ENCODE data around the gene KCNMA1.

DNA sequence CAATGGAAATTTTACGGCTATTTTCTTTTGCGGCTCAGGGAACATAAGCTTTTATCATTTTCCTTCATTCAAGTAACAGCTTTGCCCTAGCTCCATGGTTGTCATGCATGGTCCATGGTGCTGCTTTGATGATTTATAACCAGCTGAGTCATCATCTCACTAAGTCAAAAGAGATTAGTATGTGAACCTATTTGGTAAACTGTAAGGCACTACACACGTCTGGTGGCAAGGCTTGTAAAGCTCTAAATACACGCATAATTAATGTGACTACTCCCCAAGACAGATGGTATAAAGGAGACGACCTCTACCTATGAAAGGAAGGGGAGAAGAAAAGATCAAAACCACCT lies 340.2 kb downstream of the KCNMA1 start:
- TF ChIP-seq EZH2 (IDR thresholded peaks at IDR 0.05; ENCODE audit: borderline replicate concordance, control insufficient read depth, low read depth, low read length) (no peak), SIX5 (IDR thresholded peaks at IDR 0.05; ENCODE audit: low read depth, low read length, severe bottlenecking) (no peak), ZNF274 (IDR thresholded peaks at IDR 0.05; ENCODE audit: insufficient read depth, insufficient read length) (no peak), CTCF (IDR thresholded peaks at IDR 0.05 in 2 of 3, conservative IDR thresholded peaks at IDR 0.05 in 1 of 3; ENCODE audit: control insufficient read depth in 2 of 3, extremely low read depth in 1 of 3, insufficient read depth in 1 of 3, low read depth in 3 of 3, low read length in 3 of 3) (no peak), NRF1 (conservative IDR thresholded peaks at IDR 0.05; ENCODE audit: low read depth, low read length) (no peak), HCFC1 (IDR thresholded peaks at IDR 0.05; ENCODE audit: low read length) (no peak), CREB1 (IDR thresholded peaks at IDR 0.05; ENCODE audit: low read depth) (no peak), RB1 (IDR thresholded peaks at IDR 0.05; ENCODE audit: borderline replicate concordance) (no peak), POLR2A (IDR thresholded peaks at IDR 0.05; ENCODE audit: low read depth, low read length) (no peak), RAD21 (IDR thresholded peaks at IDR 0.05; ENCODE audit: insufficient read depth, low read depth, low read length) (no peak)
